ENCODE data around the gene CERK.
"Not testable (repeated sequence)": the region's sequence is repeated elsewhere in the genome, so short reads cannot be mapped to it uniquely, and the experiment has no call there.

The CERK gene

DNA sequence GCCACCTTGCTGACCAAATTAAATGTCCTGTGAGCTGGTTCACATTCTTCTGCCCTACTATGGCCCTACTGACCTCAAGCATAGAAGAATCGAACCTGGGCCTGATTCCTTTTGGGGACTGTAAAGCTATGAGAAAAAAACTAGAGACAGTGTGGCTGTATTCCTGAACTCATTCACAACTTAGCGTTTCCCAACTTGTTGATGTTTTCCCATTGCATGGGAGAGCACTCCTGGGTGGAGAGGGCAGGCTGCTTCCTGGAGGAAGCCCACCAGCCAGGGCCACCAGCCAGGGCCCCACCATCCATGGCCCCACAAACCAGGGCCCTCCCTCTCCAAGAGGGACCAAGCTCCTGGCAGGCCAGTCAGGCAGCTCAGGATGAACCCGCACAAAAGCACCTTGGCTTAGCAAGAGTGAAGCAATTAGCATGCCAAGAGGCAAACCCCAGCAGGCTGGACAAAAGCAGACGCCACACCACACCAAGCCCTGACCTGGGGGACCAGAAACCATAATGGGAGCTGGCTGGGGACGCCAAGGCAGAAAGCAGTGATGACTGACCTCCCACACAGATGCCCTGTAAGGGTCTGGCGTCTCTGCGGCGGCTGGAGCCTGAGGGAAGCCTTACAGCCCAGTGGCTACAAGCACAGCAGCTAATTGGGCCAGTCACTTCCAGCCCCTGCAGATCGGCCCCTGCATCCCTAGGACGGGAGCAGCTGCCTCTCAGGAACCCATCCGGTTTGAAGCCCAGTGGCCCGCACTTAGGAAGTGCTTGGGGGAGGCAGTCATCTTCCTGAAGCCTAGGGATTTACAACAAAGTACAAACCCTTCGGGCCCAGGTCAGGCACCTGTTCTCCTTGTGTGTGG is 2.1 kb downstream of the CERK start:
- no peaks in the 10 kb centered on the region for H3K27me3 ChIP-seq (ENCODE audit: control insufficient read depth in 5 of 5, insufficient read depth in 4 of 5, low read length in 5 of 5)
- peak overlapping the region in 4 of 5 donors; percentile 16 to 64 (median 38) for H3K9ac ChIP-seq (ENCODE audit: low read length in 5 of 5)
- peak overlapping the region in 4 of 5 donors; percentile 27 to 77 (median 74) for H3K4me3 ChIP-seq (ENCODE audit: low read depth in 1 of 5, low read length in 5 of 5)
- peaks cover 13 to 72% (median 64%) of the 10 kb centered on the region in 5 donors for H3K4me1 ChIP-seq (ENCODE audit: control insufficient read depth in 5 of 5, insufficient read depth in 5 of 5, low read length in 5 of 5)
- no peaks in the 10 kb centered on the region for H3K9me3 ChIP-seq (ENCODE audit: control insufficient read depth in 5 of 5, low read length in 5 of 5)
- peak overlapping the region; percentile 50 for H3K27ac ChIP-seq (ENCODE audit: low read depth, low read length)
- H3K36me3 ChIP-seq (ENCODE audit: control insufficient read depth in 5 of 5, insufficient read depth in 5 of 5, low read length in 5 of 5) = peaks cover 0 to 9% (median 5%) of the 10 kb centered on the region in 5 donors

DNA sequence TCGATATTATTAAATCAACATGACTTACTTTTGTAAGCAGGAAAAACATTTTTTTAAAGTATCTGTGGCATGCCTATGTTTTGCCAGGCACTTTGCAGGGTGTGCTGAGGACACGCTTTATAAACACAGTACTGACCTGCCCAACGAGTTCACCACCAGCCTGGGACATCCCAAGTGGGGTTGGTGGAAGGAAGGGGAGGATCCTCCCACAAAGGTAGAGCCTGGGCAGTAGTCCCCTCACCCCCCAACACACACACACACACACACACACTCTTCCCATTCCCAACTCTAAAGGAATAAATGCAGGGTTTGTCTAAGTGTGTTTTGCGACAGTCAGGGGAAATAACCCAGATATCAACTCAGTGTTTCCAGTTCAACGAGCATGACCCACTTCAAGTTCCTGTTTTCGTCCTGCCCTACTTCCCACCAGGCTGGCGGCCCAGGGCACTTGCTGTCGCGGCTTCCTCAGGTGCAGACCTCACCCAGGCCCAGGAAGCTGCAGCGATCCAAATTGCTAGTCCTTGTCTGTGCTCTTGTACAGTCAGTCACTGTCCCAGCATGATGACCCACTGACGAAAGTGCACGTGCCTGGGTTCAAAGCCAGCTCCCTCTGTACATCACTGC is 3.1 kb downstream of the CERK start:
- Histone ChIP-seq H3K36me3 (ENCODE audit: control insufficient read depth in 5 of 5, insufficient read depth in 5 of 5, low read length in 5 of 5) (peaks cover 0 to 9% (median 5%) of the 10 kb centered on the region in 5 donors), H3K9ac (ENCODE audit: low read length in 5 of 5) (peak overlapping the region in 4 of 5 donors; percentile 16 to 22 (median 19)), H3K27me3 (ENCODE audit: control insufficient read depth in 5 of 5, insufficient read depth in 4 of 5, low read length in 5 of 5) (no peaks in the 10 kb centered on the region), H3K9me3 (ENCODE audit: control insufficient read depth in 5 of 5, low read length in 5 of 5) (no peaks in the 10 kb centered on the region), H3K4me1 (ENCODE audit: control insufficient read depth in 5 of 5, insufficient read depth in 5 of 5, low read length in 5 of 5) (peaks cover 13 to 69% (median 63%) of the 10 kb centered on the region in 5 donors), H3K4me3 (ENCODE audit: low read depth in 1 of 5, low read length in 5 of 5) (peak overlapping the region in 1 of 5 donors; percentile 19), H3K27ac (ENCODE audit: low read depth, low read length) (peak overlapping the region; percentile 50)

DNA sequence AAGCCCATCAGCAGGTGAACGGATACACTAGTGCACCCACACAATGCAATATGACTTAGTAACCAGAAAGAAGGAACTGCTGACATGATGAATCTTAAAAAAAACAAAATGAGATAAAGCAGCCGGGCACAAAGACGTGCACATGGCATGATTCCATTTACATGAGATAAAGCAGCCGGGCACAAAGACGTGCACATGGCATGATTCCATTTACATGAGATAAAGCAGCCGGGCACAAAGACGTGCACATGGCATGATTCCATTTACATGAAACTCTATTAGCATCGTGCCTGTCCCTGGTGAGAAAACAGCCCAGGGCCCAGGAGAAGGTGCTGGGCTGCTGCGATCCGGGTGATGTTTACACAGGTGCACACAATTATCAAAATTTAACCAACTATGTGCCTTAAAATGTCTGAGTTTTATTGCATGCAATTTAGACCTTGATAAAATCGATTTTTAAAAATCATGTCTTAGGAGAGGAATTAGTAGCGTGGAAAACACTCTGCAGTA is 3.8 kb downstream of the CERK start:
- not testable (repeated sequence) for H3K4me3 ChIP-seq (ENCODE audit: low read depth in 1 of 5, low read length in 5 of 5); H3K9me3 ChIP-seq (ENCODE audit: control insufficient read depth in 5 of 5, low read length in 5 of 5); H3K36me3 ChIP-seq (ENCODE audit: control insufficient read depth in 5 of 5, insufficient read depth in 5 of 5, low read length in 5 of 5); H3K9ac ChIP-seq (ENCODE audit: low read length in 5 of 5); H3K27ac ChIP-seq (ENCODE audit: low read depth, low read length); H3K27me3 ChIP-seq (ENCODE audit: control insufficient read depth in 5 of 5, insufficient read depth in 4 of 5, low read length in 5 of 5)
- peaks cover 13 to 62% (median 56%) of the 10 kb centered on the region in 5 donors for H3K4me1 ChIP-seq (ENCODE audit: control insufficient read depth in 5 of 5, insufficient read depth in 5 of 5, low read length in 5 of 5)

DNA sequence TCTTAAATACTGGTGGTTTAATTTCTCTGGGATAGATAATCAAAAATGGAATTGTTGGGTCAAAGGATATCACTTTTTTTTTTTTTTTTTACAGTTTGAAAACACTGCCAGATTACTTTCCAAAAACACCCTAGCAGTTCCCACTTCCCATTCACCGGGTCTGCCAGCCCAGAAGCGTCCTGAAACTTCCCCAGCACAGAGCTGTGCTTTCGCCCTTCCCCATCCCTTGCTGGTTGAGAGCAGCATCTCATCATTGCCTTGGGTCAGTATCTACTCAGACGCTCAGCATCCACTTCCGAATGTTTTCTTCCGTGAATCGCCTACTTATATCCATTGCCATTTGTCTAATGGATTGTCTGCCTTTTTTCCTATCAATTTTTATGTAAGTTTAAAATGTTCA is 5.5 kb downstream of the CERK start:
- Histone ChIP-seq H3K27me3 (ENCODE audit: control insufficient read depth in 5 of 5, insufficient read depth in 4 of 5, low read length in 5 of 5) (no peaks in the 10 kb centered on the region), H3K36me3 (ENCODE audit: control insufficient read depth in 5 of 5, insufficient read depth in 5 of 5, low read length in 5 of 5) (peaks cover 0 to 12% (median 9%) of the 10 kb centered on the region in 5 donors), H3K9ac (ENCODE audit: low read length in 5 of 5) (no peak overlapping the region), H3K4me1 (ENCODE audit: control insufficient read depth in 5 of 5, insufficient read depth in 5 of 5, low read length in 5 of 5) (peaks cover 13 to 66% (median 47%) of the 10 kb centered on the region in 5 donors), H3K9me3 (ENCODE audit: control insufficient read depth in 5 of 5, low read length in 5 of 5) (no peaks in the 10 kb centered on the region), H3K4me3 (ENCODE audit: low read depth in 1 of 5, low read length in 5 of 5) (no peak overlapping the region), H3K27ac (ENCODE audit: low read depth, low read length) (no peak overlapping the region)

DNA sequence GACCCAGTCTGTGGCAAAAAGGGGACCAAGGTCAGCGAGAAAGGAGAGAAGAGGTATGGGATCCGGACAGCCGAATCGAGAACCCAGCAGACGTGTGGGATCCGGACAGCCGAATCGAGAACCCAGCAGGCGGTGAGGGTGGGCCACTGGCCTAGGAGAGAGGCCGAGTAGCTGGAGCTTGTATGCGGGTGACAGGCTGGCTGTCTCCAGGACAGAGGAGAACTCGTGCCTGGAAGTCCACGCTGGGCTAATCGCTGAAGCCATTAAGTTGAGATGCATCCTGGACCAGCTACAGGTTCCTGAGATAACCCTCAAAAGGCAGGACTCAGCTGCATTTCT is 6.0 kb downstream of the CERK start:
- Histone ChIP-seq H3K9ac (ENCODE audit: low read length in 5 of 5) (no peak overlapping the region), H3K9me3 (ENCODE audit: control insufficient read depth in 5 of 5, low read length in 5 of 5) (no peaks in the 10 kb centered on the region), H3K4me3 (ENCODE audit: low read depth in 1 of 5, low read length in 5 of 5) (no peak overlapping the region), H3K27ac (ENCODE audit: low read depth, low read length) (no peak overlapping the region), H3K4me1 (ENCODE audit: control insufficient read depth in 5 of 5, insufficient read depth in 5 of 5, low read length in 5 of 5) (peaks cover 11 to 62% (median 42%) of the 10 kb centered on the region in 5 donors), H3K36me3 (ENCODE audit: control insufficient read depth in 5 of 5, insufficient read depth in 5 of 5, low read length in 5 of 5) (peaks cover 0 to 12% (median 9%) of the 10 kb centered on the region in 5 donors), H3K27me3 (ENCODE audit: control insufficient read depth in 5 of 5, insufficient read depth in 4 of 5, low read length in 5 of 5) (no peaks in the 10 kb centered on the region)

DNA sequence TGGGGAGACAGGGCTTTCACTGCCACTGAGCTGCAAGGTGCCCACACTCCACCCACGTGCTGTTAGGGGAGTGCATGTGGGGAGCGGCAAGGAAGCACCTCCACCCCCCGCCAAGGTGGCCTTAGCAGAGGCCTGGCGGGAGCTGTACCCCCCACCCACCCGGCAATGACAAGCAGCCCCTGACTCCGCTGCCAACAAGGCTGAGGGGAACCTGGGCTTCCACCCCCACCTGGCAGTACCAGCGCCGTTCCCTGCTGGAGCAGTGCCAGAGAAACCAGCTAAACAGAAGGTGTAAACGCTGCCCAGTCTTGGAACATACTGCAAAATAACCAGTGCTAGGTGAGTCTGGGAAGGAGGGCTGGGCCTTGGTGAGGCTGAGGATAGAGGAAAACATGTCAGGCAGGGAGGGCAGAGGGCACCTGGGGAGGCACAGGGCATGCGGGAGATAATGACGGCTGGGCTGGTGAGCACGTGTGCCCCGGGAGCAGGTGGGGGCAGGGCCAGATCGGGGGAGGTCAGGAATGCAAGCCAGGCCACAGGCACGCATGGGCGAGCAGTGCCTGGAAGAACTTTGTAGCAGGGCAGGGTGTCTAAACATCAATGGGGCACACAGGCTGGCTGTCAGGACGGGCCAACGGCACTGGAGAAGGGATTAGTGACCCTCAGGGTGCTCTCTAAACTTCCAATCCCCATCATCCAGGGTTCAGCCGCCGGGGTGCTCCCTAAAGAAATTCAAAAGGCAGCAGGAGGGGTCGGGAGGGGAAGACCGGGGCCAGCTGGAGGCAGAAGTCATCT is 6.6 kb downstream of the CERK start:
- peaks cover 0 to 12% (median 9%) of the 10 kb centered on the region in 5 donors for H3K36me3 ChIP-seq (ENCODE audit: control insufficient read depth in 5 of 5, insufficient read depth in 5 of 5, low read length in 5 of 5)
- no peaks in the 10 kb centered on the region for H3K27me3 ChIP-seq (ENCODE audit: control insufficient read depth in 5 of 5, insufficient read depth in 4 of 5, low read length in 5 of 5)
- no peaks in the 10 kb centered on the region for H3K9me3 ChIP-seq (ENCODE audit: control insufficient read depth in 5 of 5, low read length in 5 of 5)
- no peak overlapping the region for H3K9ac ChIP-seq (ENCODE audit: low read length in 5 of 5)
- H3K4me1 ChIP-seq (ENCODE audit: control insufficient read depth in 5 of 5, insufficient read depth in 5 of 5, low read length in 5 of 5) = peaks cover 9 to 57% (median 38%) of the 10 kb centered on the region in 5 donors
- H3K4me3 ChIP-seq (ENCODE audit: low read depth in 1 of 5, low read length in 5 of 5) = no peak overlapping the region
- no peak overlapping the region for H3K27ac ChIP-seq (ENCODE audit: low read depth, low read length)

DNA sequence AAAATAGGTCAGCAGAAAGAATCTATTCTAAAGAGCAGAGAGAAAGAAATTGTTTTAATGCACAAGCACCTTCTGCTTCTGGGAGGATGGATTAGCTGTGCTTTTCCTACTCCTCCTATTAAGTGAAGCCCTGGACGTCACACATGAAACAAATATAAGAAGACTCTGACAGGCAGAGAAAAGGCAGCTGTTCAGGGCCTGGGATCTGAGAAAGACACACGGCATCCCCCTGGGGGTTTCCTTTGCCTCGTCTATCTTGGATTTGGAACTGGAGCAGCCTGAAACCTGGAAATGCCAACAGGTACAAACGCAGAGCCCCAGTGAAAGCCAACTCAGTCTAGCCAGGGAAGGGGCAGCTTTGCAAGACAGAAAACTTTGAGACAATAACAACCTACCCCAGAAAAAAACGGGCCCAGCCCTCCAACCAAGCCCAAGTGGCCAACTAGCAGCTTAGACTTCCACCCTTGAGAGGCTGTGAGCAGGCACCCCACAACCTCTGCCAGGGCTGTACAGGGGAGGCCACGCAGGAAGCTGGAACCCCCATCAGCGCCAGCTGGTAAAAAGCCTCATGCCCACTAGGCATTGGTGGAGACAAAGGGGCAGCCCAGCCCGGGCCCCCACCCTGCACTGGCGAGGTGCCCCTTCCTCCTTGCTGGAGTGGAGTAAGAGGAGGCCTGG is 7.3 kb downstream of the CERK start:
- Histone ChIP-seq H3K4me1 (ENCODE audit: control insufficient read depth in 5 of 5, insufficient read depth in 5 of 5, low read length in 5 of 5) (peaks cover 11 to 57% (median 38%) of the 10 kb centered on the region in 5 donors), H3K27me3 (ENCODE audit: control insufficient read depth in 5 of 5, insufficient read depth in 4 of 5, low read length in 5 of 5) (no peaks in the 10 kb centered on the region), H3K9ac (ENCODE audit: low read length in 5 of 5) (no peak overlapping the region), H3K4me3 (ENCODE audit: low read depth in 1 of 5, low read length in 5 of 5) (no peak overlapping the region), H3K27ac (ENCODE audit: low read depth, low read length) (no peak overlapping the region), H3K9me3 (ENCODE audit: control insufficient read depth in 5 of 5, low read length in 5 of 5) (no peaks in the 10 kb centered on the region), H3K36me3 (ENCODE audit: control insufficient read depth in 5 of 5, insufficient read depth in 5 of 5, low read length in 5 of 5) (peaks cover 0 to 12% (median 11%) of the 10 kb centered on the region in 5 donors)

DNA sequence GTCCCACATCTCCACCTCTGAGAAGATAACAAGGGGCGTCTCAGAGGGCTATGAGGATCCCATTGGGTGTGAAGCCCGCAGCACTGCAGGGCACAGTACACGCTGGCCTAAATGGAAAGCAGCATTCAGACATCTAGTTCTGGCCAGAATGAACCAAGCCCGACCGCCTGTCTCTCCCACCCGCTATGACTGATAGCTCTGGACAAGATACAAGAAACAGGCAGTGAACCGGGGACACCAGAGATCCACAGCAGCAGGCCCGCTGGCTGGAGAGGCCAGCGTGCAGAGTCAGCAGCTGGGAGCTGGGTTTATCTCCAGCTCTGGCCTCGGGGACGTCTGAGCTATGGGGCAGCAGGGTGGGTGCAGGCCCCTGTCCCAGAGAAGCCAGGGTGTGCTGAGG is 9.6 kb downstream of the CERK start:
- H3K27ac ChIP-seq (ENCODE audit: low read depth, low read length) = no peak overlapping the region
- no peak overlapping the region for H3K9ac ChIP-seq (ENCODE audit: low read length in 5 of 5)
- no peaks in the 10 kb centered on the region for H3K27me3 ChIP-seq (ENCODE audit: control insufficient read depth in 5 of 5, insufficient read depth in 4 of 5, low read length in 5 of 5)
- peaks cover 0 to 18% (median 11%) of the 10 kb centered on the region in 5 donors for H3K36me3 ChIP-seq (ENCODE audit: control insufficient read depth in 5 of 5, insufficient read depth in 5 of 5, low read length in 5 of 5)
- no peaks in the 10 kb centered on the region for H3K9me3 ChIP-seq (ENCODE audit: control insufficient read depth in 5 of 5, low read length in 5 of 5)
- peaks cover 5 to 39% (median 26%) of the 10 kb centered on the region in 5 donors for H3K4me1 ChIP-seq (ENCODE audit: control insufficient read depth in 5 of 5, insufficient read depth in 5 of 5, low read length in 5 of 5)
- no peak overlapping the region for H3K4me3 ChIP-seq (ENCODE audit: low read depth in 1 of 5, low read length in 5 of 5)

DNA sequence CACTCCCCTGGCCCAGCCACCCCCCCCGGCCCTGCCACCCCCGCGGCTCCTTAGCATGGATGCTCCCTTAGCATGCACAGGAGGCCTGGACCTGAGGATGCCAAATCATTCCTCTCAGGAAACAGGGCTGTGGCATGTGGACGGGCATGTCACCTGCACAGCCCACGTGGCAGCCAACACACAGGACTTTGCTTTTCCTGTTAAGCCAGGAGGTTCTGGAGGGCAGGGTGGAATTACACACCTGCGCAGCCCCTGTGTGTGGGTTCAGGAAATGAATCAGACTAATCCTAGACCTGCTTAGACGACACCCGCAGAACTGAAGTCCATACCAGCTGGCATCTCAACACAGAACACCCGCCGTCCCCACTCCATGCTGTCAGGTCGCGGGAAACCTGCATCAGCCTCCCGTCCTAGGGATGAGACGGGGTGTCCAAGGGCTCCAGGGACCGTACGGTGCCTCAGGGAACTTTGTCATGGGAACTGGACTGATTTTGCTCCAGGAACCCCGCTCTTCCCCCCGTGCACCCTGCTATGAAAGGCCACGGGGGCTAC is 10.2 kb downstream of the CERK start:
- H3K9me3 ChIP-seq (ENCODE audit: control insufficient read depth in 5 of 5, low read length in 5 of 5) = no peaks in the 10 kb centered on the region
- H3K9ac ChIP-seq (ENCODE audit: low read length in 5 of 5) = no peak overlapping the region
- H3K4me1 ChIP-seq (ENCODE audit: control insufficient read depth in 5 of 5, insufficient read depth in 5 of 5, low read length in 5 of 5) = peaks cover 5 to 39% (median 26%) of the 10 kb centered on the region in 5 donors
- no peaks in the 10 kb centered on the region for H3K27me3 ChIP-seq (ENCODE audit: control insufficient read depth in 5 of 5, insufficient read depth in 4 of 5, low read length in 5 of 5)
- no peak overlapping the region for H3K4me3 ChIP-seq (ENCODE audit: low read depth in 1 of 5, low read length in 5 of 5)
- H3K36me3 ChIP-seq (ENCODE audit: control insufficient read depth in 5 of 5, insufficient read depth in 5 of 5, low read length in 5 of 5) = peaks cover 0 to 19% (median 13%) of the 10 kb centered on the region in 5 donors
- no peak overlapping the region for H3K27ac ChIP-seq (ENCODE audit: low read depth, low read length)
